GM23338 (cell line): ENCODE data around the gene B3GALT5.

Source experiments
- POLR2AphosphoS5 ChIP-seq: IDR thresholded peaks from 2 replicates; pipeline ENCODE4 v1.6.1; 2016; ENCODE audit warnings: antibody characterized with exemption, low read depth
- TF ChIP-seq, protein P1 (sequence below), 2 experiments: fragments of 200-600 bp in 1 of 2; sonication (generic) in 1 of 2; conservative IDR thresholded peaks; 2 replicates each; pipeline versions ENCODE4 v1.5.1 to v1.6.1; 2016 to 2017; ENCODE audit warnings: antibody characterized with exemption in 2 of 2, low read depth in 2 of 2, mild to moderate bottlenecking in 2 of 2, moderate library complexity in 1 of 2

DNA sequence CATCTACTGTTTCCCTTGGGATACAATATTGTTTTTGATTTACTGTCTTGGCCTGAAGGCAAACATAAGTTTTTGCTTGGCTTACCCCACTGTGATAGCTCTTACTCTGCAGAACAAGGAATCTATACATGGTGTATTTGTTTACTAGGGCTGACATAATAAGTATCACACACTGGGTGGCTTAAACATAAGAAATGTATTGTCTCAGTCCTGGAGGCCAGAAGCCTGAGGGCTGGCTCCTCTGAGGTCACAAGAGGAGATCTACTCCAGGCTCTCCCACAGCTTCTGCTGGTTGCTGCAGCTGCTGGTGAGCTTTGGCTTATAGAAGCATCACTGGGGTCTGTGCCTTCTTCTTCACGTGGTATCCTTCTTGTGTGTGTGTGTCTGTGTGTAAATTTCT is 101.6 kb downstream of the B3GALT5 start:
- TF ChIP-seq POLR2AphosphoS5: no peak
- TF ChIP-seq, protein P1, sequence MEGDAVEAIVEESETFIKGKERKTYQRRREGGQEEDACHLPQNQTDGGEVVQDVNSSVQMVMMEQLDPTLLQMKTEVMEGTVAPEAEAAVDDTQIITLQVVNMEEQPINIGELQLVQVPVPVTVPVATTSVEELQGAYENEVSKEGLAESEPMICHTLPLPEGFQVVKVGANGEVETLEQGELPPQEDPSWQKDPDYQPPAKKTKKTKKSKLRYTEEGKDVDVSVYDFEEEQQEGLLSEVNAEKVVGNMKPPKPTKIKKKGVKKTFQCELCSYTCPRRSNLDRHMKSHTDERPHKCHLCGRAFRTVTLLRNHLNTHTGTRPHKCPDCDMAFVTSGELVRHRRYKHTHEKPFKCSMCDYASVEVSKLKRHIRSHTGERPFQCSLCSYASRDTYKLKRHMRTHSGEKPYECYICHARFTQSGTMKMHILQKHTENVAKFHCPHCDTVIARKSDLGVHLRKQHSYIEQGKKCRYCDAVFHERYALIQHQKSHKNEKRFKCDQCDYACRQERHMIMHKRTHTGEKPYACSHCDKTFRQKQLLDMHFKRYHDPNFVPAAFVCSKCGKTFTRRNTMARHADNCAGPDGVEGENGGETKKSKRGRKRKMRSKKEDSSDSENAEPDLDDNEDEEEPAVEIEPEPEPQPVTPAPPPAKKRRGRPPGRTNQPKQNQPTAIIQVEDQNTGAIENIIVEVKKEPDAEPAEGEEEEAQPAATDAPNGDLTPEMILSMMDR (conservative IDR thresholded peaks at IDR 0.05; ENCODE audit: low read depth in 2 of 2): no peak
